Fibroblast of mammary gland (primary cell): Measurements from ENCODE around the gene PLEKHJ1.

Experiments
- DNase-seq: peaks from one replicate; pipeline ENCODE4 v3.0.0-alpha.2; 2010; ENCODE audit warnings: low read depth
- H3K4me3 ChIP-seq: 2 replicates; pipeline ENCODE4 v1.5.1; 2011; ENCODE audit warnings: low read depth, mild to moderate bottlenecking, low read length, moderate library complexity; ENCODE audit not compliant: control insufficient read depth
- TF ChIP-seq, protein P1 (sequence below): conservative IDR thresholded peaks from 2 replicates; pipeline ENCODE4 v1.5.1; 2011; ENCODE audit warnings: low read depth, low read length, inconsistent platforms; ENCODE audit not compliant: control insufficient read depth, insufficient read depth

The PLEKHJ1 gene

DNA sequence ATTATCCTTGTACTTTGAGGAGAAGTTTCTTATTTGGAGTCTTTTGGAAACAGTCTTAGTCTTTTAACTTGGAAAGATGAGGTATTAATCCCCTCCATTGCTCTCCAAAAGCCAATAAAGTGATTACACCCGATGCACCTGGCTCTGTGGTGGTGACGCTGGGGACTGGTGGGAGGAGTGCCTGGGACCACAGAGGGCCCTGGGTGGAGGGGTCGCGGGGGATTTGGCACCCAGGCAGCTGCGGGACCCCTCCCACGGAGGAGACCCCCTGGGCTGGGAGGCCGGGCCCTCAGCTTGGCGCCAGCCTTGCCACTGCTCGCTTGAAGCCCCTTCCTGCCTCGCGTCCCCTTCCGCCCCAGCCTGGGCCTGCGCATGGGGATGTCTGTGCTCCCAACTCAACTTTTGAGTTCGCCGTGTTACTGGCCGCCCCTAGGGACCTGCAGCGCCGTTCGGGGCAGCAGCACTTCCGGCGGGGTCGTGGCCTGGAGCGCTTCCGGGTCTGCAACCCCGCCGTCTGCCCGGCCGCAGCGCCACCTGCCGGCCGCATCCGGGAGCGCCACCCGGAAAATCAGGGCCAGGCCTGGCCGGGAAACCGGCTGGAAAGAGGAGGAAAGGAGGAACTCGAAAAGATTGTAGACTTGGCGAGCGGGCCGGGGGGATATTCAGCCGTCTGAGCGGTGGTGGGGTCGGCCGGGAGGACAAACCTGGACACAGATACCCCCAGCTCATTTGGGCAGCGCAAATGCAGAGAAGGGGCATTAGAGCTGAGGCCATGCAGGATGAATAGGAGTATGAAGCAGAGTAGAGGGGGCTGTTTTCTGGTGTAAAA lies 37.4 kb upstream of the PLEKHJ1 start:
- TF ChIP-seq, protein P1, sequence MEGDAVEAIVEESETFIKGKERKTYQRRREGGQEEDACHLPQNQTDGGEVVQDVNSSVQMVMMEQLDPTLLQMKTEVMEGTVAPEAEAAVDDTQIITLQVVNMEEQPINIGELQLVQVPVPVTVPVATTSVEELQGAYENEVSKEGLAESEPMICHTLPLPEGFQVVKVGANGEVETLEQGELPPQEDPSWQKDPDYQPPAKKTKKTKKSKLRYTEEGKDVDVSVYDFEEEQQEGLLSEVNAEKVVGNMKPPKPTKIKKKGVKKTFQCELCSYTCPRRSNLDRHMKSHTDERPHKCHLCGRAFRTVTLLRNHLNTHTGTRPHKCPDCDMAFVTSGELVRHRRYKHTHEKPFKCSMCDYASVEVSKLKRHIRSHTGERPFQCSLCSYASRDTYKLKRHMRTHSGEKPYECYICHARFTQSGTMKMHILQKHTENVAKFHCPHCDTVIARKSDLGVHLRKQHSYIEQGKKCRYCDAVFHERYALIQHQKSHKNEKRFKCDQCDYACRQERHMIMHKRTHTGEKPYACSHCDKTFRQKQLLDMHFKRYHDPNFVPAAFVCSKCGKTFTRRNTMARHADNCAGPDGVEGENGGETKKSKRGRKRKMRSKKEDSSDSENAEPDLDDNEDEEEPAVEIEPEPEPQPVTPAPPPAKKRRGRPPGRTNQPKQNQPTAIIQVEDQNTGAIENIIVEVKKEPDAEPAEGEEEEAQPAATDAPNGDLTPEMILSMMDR: peak; percentile 54
- H3K4me3 ChIP-seq: peak overlapping the region; percentile 19
- DNase-seq: peak; percentile 73

- DNase-seq: peak; percentile 94
- TF ChIP-seq, protein P1: no peak
- peak overlapping the region; percentile 91 for H3K4me3 ChIP-seq
Observed at GRCh38 chr19:2271234-2272103, 35.3 kb upstream of the PLEKHJ1 start.

DNA sequence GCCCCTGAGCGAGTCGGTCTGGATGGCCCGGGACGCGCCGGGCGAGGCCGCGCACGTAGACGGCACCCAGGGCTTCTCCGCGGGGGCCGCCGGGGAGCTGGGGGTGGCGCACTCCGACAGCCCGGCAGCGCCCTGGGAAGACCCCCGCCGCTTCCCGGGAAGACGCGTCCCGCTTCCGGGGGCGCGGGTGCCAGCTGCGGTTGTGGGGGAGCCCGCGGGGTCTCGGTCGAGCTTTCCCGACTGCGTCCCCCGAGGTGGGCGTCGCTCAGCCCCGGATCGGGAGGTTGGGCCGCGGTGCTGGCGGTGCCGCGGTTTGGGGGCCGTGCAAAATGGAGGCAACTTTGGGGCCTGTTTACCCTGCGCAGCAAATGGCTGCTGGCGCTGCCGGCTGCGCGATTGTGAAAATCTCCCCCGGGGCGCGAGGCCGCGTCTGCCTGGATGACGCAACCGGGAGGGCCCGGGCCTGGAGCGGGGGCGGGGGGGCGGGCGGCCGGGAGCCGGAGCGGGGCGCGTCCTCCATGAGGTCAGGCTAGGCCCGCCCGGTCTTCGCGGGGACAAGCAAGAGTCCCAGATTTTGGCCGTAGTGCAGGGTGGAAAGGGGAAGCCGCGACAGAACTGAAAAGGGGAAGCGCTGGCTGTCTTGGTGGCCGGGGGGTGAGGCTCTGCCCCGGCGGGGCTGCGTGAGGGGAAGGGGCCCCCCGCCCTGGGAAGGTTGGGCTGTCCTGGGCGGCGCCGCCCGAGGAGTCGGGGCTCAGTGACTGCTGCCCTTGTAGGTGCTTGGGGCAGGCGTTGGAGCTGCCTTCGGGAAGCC lies 34.5 kb upstream of the PLEKHJ1 start:
- peak overlapping the region; percentile 91 for H3K4me3 ChIP-seq
- DNase-seq: peak; percentile 86
- TF ChIP-seq, protein P1: no peak

- no peak for DNase-seq
- TF ChIP-seq, protein P1: no peak
- H3K4me3 ChIP-seq: peak overlapping the region; percentile 91
Observed at GRCh38 chr19:2270157-2270422, 34.0 kb upstream of the PLEKHJ1 start.

GRCh38 chr19:2269244-2270156 lies 33.4 kb upstream of the PLEKHJ1 start:
- peak; percentile 93 for DNase-seq
- TF ChIP-seq, protein P1: no peak
- peak overlapping the region; percentile 91 for H3K4me3 ChIP-seq

- TF ChIP-seq, protein P1: no peak
- H3K4me3 ChIP-seq: peak overlapping the region; percentile 74
- no peak for DNase-seq
Observed at GRCh38 chr19:2268861-2269243, 32.7 kb upstream of the PLEKHJ1 start.
